Inferior parietal cortex (tissue), 1 donor: ENCODE measurements around the gene SCUBE1.

Experiments used
- DNase-seq: peaks from one replicate; pipeline ENCODE4 v3.0.0-alpha.2; 2016; ENCODE audit errors: extremely low spot score

SCUBE1 gene

GRCh38 chr22:43236411-43237166, 106.6 kb downstream of the SCUBE1 start:
- no peak for DNase-seq

DNA sequence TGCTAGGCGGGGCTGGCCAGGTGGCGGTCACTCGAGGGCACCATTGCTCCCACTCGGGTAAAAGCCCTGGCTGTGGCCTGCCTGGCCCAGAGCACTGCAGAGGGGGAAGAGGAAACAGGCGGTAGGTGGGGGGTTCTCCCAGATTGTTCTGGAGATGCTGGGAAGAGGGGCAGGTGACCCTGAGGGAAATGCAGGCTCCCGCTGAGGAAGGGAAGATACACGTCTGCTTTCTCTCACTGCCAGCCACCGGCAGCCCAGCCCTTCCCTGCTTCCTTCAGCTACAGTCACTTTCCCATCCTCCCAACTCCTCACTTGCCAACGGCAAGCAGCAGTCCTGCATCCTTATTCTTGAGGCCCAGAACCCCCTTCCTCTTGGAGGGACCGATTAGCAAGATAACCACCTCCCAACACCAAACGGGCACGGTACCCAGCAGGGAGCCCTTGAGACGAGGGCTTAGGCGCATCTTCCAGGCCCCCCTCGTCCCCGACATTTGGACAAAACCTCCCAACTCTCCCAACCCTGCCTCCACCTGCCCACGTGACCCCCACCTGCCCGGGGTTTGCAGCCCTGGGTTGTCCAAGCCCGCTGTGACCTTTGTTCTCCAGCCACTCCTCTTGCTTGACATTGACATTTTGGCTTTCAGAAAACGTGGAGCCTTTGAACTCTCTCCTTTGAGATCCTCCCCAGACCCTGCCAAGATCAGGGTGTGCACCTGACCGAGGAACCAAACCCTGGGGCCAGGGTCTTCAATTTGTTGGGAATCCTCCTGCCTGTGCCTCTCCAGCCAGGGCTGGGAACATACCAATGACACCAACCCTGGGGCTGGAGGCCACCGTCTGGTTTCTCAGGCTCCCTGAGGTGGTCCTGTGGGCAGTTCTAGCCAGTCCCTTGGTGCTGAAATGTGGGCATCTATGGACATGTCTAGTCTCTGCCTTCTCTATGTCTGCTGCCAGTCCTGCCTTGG, 107.4 kb downstream of the SCUBE1 start:
- DNase-seq = no peak

- no peak for DNase-seq
These were observed 108.7 kb downstream of the SCUBE1 start for GRCh38 chr22:43234264-43234988.

DNA sequence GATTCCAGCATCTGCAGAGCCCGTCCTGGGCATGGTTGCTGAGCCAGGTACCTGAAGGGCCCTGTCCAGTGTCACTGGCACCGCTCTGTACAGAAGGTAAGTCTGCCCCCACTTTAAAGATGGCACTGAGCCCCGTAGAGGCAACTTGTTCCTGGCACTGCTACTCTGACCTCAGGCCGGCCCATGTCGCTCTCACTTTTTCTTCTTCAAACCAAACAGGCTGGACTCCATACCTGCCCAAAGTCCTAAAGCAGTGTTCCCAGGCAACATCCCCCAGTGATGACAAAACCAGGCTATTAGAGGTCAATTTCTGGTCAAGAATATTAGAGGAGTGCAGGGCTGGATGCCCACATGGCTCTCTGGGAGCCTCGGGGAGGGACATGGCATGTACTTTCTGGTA, 109.6 kb downstream of the SCUBE1 start:
- no peak for DNase-seq

DNA sequence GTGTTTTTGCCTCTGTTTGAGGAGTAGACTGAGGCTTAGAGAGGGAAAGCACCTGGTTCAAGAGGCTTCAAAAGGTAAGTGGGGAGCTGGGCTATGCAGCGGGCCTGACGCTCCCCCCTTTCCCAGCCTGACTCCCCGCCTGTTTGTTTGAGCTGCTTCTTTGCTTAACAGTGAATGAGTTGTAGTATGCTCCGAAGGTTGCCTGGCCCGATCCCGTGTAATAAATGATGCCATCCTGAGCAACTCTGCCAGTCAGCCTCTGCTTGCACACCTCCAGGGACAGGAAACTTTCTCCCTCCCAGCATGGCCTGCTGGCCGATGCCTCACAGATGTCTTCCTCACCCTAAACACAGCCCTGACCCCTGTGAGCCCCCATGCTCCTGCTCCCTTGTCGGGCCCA, 110.7 kb downstream of the SCUBE1 start:
- DNase-seq = no peak

DNA sequence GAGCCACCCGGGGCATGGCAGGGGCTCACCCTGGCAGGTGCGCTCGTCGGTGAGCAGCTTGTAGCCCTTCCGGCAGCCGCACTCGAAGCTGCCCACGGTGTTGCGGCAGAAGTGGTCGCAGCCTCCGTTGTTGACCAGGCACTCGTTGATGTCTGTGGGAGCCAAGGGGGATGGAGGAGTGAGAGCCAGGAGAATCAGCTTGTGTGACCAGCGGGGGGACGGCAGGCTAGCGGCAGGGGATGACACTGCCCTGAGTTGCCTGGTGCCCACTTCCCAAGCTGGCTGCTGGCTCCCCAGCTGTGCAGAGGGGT, 111.5 kb downstream of the SCUBE1 start:
- no peak for DNase-seq

DNA sequence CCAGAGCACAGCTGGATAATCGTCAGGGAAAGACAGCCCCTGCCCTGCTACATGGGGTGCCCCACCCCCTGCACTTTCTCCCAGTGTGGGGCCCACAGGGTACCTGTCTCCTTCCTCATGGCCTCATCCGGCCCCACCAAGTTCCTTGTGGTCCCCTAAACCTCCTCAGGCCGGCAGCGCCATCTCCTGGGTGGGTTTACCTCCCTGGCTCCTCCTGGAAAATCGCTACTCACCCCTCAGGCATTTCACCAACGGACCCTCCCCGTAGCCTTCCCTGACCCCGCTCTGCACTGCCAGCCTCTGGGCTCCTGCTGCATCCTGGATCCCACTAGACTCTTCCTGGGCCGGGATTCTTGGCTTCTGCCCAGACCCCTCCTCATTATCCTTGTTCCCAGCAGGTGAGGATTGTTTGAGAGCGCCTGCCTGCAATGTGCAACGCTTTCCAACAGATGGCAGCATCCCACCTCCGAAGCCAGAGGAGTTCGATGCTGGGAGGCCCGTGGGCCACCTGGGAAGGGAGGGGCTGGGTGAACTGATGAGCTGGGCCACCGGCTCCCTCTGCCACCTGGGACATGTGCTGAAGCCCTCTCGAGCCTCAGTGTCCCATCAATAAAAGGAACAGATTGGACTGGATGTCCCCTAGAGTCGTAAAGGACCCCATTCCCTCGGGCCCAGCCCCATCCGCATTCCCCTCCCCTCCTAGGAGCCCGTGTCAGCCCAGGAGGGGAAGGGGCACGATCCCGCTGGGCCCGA, 112.0 kb downstream of the SCUBE1 start:
- peak; percentile 40 for DNase-seq

GRCh38 chr22:43230571-43230970, 112.6 kb downstream of the SCUBE1 start:
- DNase-seq = no peak

DNA sequence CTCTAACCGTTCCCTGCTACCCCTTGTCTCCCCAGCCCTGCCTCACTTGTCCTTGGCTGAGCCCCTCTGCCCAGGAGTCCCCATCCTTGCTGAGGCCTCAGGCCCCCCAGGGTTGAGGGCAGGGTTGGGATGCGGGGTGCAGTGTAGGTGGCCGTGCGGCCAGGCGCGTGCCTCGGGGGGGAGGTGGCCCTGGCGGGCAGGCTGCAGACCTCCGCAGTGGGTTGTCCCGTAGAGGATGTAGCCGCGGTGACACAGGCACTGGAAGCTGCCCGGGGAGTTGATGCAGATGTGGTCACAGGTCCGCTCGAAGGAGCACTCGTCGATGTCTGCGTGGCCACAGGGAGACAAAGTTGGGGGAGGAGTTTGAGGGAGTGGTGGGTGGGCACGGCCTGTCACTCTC, 114.3 kb downstream of the SCUBE1 start:
- no peak for DNase-seq

DNA sequence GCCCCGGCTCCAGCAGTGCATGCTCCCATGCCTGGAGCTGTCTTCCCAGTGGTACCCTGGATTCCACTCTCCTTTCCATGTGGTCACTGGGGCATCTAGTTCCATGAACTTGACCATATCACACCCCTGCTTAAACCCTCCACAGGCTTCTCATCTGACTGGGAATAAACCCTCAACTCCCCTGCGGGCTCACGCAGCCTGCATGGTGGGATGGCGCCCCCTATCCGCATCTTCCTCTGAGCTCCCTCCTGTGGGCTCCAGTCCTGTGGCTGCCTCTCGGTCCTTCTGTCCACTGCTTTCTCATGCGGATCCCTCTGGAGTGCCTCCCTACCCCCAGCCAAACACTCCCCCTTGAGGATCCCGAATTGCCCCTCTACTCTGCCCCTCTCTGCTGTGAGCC, 114.8 kb downstream of the SCUBE1 start:
- no peak for DNase-seq

- no peak for DNase-seq
These were observed 115.9 kb downstream of the SCUBE1 start for GRCh38 chr22:43227239-43227630.

GRCh38 chr22:43226377-43227238, 116.6 kb downstream of the SCUBE1 start:
- no peak for DNase-seq

GRCh38 chr22:43225609-43226008, 117.6 kb downstream of the SCUBE1 start:
- no peak for DNase-seq

GRCh38 chr22:43222987-43223386, 120.2 kb downstream of the SCUBE1 start:
- DNase-seq = no peak

- no peak for DNase-seq
These were observed 120.9 kb downstream of the SCUBE1 start for GRCh38 chr22:43222262-43222661.

DNA sequence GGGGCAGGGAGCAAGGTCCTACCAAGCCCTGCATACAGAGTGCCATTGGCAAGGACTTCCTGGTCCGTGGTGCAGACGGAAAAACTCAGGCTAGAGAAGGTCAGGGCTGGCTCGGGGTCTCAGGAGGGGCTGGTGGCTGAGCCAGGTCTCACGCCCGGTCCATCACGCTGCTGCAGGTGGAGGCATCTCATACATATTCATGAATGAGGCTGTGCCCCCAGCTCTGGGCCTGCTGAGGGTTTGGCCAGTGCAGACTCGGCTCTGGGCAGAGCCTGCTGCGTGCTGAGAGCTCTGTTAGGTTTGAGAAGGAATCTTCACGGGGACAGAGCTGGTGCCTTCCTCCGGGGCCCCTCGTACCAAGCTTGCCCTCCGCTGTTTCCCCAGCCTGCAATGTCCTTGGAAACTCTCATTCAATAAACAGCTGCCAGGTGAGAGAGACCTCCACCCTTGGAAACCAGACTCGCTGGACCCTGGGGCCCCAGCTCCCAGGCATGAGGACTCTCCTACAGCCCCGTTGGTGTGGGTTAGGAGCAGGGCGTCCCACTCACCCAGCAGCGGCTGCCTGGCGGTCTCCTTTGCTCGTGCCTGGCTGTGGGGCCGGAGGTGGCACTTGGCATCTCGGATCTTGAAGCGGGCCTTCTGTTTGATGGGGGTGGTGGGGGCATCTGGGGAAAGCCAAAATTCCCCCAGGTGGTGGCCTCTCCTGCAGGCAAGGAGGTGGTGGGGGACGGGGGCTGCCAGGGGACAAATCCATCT, 122.4 kb downstream of the SCUBE1 start:
- no peak for DNase-seq

DNA sequence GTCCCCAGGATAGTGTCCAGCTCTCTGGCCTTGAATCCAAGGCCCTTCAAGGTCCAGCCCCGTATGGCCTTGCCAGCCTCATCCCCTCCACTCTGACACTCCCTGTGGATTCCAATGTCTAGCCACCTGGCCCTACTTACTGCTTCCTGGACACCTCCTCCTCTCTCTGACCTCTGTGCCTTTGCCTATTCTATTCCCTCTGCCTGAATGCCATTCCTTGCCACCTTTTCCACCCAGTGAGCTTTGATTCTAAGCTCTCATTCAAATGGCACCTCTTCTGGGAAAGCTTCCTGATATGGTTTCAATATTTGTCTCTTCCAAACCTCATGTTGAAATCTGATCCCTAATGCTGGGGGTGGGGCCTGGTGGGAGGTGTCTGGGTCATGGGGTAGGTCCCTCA, 124.4 kb downstream of the SCUBE1 start:
- DNase-seq = no peak

DNA sequence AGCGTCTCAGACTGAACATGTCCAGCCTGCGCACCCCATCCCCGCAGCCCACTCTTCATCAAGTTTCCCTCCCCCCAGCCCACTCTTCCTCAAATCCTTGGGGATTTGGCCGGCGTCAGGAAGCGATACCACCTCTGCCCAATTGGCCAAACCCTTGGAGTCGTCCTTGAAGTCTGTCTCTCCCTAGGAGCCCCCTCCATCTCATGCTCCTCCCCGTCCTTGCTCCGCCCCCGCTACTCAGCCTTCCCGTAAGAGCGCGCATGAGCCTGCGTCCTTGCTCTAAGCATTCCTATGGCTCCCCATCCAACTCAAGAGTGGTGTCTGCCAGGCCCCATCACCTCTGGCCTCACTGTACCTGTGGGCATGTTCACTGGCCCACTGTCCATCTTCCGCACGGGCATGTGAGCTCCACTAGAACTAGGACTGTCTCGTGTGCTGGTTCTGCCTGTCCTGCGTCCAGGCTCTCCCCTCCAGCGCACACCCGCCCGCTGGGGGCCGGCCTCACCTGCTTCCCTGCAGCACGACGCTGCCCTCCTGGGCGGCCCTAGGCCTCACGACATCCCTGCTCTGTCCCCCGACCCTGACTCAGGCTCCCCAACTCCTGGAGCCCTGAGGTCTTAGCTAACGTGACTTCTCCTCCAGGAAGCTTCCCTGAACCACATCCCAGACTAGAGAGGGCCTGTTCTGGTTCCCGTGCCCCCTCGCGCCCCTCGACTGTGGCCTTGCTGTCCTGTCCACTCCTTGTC, 125.7 kb downstream of the SCUBE1 start:
- DNase-seq = no peak

DNA sequence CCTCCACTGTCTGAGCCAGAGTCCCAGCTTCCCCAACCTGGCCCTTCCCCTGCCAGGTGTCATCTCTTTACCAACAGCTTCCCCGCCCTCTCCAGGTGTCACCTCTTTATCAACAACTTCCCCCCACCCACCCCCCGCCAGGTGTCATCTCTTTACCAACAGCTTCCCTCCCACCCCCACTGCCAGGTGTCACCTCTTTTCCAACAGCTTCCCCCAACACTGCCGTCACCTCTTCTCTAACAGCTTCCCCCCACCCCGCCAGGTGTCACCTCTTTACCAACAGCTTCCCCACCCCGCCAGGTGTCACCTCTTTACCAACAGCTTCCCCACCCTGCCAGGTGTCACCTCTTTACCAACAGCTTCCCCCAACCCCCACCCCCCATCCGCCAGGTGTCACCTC, 126.4 kb downstream of the SCUBE1 start:
- no peak for DNase-seq
